ENCODE data around the gene GULP1. TPM values are rescaled to one million over a fixed set of nuclear protein-coding genes. Genes with fewer than 3 reads are reported as not detected.

The GULP1 gene
- total RNA-seq, 1 donor from 2014 or later = 29.5 TPM

- Mint-ChIP-seq H3K27ac (ENCODE audit: unreplicated experiment) (no peak overlapping the region), H3K4me1 (ENCODE audit: low read depth) (peaks cover 23% of the 10 kb centered on the region), H3K9me3 (ENCODE audit: low read depth) (peaks cover 15% of the 10 kb centered on the region), H3K4me3 (ENCODE audit: unreplicated experiment) (no peak overlapping the region), H3K36me3 (ENCODE audit: low read depth) (no peaks in the 10 kb centered on the region), H3K27me3 (ENCODE audit: low read depth) (no peaks in the 10 kb centered on the region)
- TF ChIP-seq CTCF (IDR thresholded peaks at IDR 0.05) = no peak
- no peak for DNase-seq (ENCODE audit: low spot score)
These were observed 319.2 kb downstream of the GULP1 start for GRCh38 chr2:188610827-188611226.

DNA sequence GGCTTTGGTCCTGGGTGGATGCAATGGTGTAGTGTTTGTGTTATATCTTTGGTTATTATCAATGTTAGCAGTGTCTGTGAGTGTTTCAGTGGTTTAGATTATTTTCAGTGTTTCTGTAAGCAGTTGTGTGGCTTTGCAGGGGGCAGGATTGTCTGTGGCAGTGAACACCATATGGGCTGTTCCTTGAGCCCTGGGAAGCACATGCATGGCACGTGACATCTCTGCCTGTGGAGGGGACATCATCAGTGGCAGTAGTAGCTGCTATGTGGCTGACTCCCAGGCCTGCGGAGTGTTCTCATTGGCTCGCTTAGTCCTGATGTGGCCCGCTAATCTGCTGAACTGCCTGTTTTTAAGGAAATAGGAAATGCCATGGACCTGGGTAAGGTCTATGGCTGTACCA lies 327.5 kb downstream of the GULP1 start:
- Mint-ChIP-seq H3K4me3 (ENCODE audit: unreplicated experiment) (no peak overlapping the region), H3K4me1 (ENCODE audit: low read depth) (peaks cover 5% of the 10 kb centered on the region), H3K27ac (ENCODE audit: unreplicated experiment) (no peak overlapping the region), H3K36me3 (ENCODE audit: low read depth) (no peaks in the 10 kb centered on the region), H3K27me3 (ENCODE audit: low read depth) (no peaks in the 10 kb centered on the region), H3K9me3 (ENCODE audit: low read depth) (peaks cover 7% of the 10 kb centered on the region)
- no peak for TF ChIP-seq CTCF (IDR thresholded peaks at IDR 0.05)
- no peak for DNase-seq (ENCODE audit: low spot score)

DNA sequence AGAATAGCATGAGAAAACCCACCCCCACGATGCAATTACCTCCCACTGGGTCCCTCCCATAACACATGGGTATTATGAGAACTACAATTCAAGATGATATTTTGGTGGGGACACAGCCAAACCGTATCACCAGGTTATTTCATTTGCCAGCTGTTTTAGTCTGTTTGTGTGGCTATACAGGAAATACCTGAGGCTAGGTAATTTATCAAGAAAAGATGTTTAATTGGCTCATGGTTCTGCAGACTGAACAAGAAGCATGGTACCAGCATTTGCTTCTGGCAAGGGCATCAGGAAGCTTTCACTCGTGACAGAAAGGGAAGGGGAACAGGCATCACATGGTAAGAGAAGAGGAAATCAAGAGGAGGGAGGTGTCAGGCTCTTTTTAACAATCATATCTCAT lies 329.2 kb downstream of the GULP1 start:
- no peak for DNase-seq (ENCODE audit: low spot score)
- Mint-ChIP-seq H3K36me3 (ENCODE audit: low read depth) (no peaks in the 10 kb centered on the region), H3K4me3 (ENCODE audit: unreplicated experiment) (no peak overlapping the region), H3K9me3 (ENCODE audit: low read depth) (peaks cover 7% of the 10 kb centered on the region), H3K27ac (ENCODE audit: unreplicated experiment) (no peak overlapping the region), H3K4me1 (ENCODE audit: low read depth) (peaks cover 13% of the 10 kb centered on the region), H3K27me3 (ENCODE audit: low read depth) (no peaks in the 10 kb centered on the region)
- TF ChIP-seq CTCF (IDR thresholded peaks at IDR 0.05) = no peak

- peaks cover 20% of the 10 kb centered on the region for H3K4me1 Mint-ChIP-seq (ENCODE audit: low read depth)
- peaks cover 3% of the 10 kb centered on the region for H3K9me3 Mint-ChIP-seq (ENCODE audit: low read depth)
- DNase-seq (ENCODE audit: low spot score) = no peak
- no peak overlapping the region for H3K4me3 Mint-ChIP-seq (ENCODE audit: unreplicated experiment)
- TF ChIP-seq CTCF (IDR thresholded peaks at IDR 0.05) = no peak
- no peaks in the 10 kb centered on the region for H3K36me3 Mint-ChIP-seq (ENCODE audit: low read depth)
- no peak overlapping the region for H3K27ac Mint-ChIP-seq (ENCODE audit: unreplicated experiment)
- H3K27me3 Mint-ChIP-seq (ENCODE audit: low read depth) = no peaks in the 10 kb centered on the region
These were observed 331.1 kb downstream of the GULP1 start for GRCh38 chr2:188622601-188623260.

GRCh38 chr2:188623995-188624643 lies 332.4 kb downstream of the GULP1 start:
- Mint-ChIP-seq H3K4me1 (ENCODE audit: low read depth) (peaks cover 34% of the 10 kb centered on the region), H3K27ac (ENCODE audit: unreplicated experiment) (peak overlapping the region; percentile 64), H3K27me3 (ENCODE audit: low read depth) (no peaks in the 10 kb centered on the region), H3K4me3 (ENCODE audit: unreplicated experiment) (no peak overlapping the region), H3K36me3 (ENCODE audit: low read depth) (no peaks in the 10 kb centered on the region), H3K9me3 (ENCODE audit: low read depth) (no peaks in the 10 kb centered on the region)
- TF ChIP-seq CTCF (IDR thresholded peaks at IDR 0.05) = no peak
- DNase-seq (ENCODE audit: low spot score) = no peak

All from chondrocyte (in vitro differentiated cells).